Left cardiac atrium (tissue), 4 donors: ENCODE measurements around the gene C1QTNF8. TPM values are rescaled to one million over a fixed set of nuclear protein-coding genes. Genes with fewer than 3 reads are reported as not detected.

Source experiments
- ATAC-seq, 2 donors: fragments of 200-7000 bp; cut with Tn5 transposase; one replicate each; pipeline ENCODE4 v1.9.1; 2020; ENCODE audit warnings: mild to moderate bottlenecking in 2 of 2, moderate library complexity in 2 of 2
- DNase-seq: peaks from one replicate; pipeline ENCODE4 v3.0.0-alpha.2; 2020
- intact Hi-C, 2 donors: fragments of 100-400 bp; cut with DNase I; formaldehyde crosslinking; loops; one replicate each; pipeline versions ENCODE4 v1.14.1 to v1.15.1; 2022 to 2023
- total RNA-seq, 2 donors: library from RNA; stranded (reverse); fragmentation: NEBNext Ultra II Directional; extraction: Animal tissue kit (Norgen Biotek cat#: 25700); gene quantifications; one replicate each; pipeline ENCODE4 v1.2.1, GENCODE V29; 2021
- donor health status: DM: no; HTN: yes; CAD: no.
- donor health status: DM: no; HTN: yes; CAD: no; lungs with severe emphysema.
- donor health status: DM: yes; HTN: yes; CAD: no.
- donor health status: Dilated cardiomyopathy.

C1QTNF8 gene
- total RNA-seq, 2 donors from 2014 or later = not detected

DNA sequence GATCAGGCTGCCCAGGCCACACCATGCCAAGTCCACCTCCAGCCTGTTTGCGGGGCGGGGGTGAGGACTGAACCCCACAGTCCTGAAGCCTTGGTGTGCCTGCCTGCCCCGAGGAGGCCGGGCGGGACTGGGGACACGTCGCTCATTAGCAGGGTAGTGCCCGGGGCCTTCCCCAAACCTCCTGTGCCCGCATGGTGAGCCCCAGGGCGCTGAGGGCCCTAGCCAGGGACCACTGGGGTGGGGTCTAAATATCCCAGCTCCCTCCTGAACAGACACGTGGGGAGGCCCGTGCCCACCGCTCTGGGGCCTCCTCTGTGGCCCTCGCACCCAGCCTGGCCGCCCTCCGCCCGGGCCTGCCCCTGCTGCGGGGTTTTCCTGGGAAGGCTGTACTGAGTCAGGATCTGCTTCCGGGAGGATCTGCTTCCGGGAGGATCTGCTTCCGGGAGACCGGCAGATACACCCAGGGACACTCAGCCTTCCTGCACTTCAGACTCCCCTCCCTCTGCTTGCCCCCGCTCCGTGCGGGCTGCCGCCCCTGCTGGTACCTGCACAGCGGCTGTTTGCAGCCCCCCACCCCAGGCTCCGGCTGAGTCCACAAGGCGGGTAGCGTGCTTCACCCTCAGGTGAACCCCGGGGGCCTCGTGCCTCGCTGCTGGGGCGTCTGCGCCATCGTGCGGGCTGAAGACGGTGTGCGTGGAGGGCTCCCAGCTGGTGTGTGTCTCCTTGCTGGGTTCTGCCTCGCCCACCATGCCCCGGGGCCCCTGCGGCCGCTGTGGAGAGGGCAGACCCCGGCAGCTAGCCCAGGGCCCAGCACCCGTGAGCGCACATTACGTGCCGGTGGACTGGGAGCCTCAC lies 33.3 kb upstream of the C1QTNF8 start:
- DNase-seq (no peak), ATAC-seq (no peak)
- intact Hi-C loops = no loop called here

DNA sequence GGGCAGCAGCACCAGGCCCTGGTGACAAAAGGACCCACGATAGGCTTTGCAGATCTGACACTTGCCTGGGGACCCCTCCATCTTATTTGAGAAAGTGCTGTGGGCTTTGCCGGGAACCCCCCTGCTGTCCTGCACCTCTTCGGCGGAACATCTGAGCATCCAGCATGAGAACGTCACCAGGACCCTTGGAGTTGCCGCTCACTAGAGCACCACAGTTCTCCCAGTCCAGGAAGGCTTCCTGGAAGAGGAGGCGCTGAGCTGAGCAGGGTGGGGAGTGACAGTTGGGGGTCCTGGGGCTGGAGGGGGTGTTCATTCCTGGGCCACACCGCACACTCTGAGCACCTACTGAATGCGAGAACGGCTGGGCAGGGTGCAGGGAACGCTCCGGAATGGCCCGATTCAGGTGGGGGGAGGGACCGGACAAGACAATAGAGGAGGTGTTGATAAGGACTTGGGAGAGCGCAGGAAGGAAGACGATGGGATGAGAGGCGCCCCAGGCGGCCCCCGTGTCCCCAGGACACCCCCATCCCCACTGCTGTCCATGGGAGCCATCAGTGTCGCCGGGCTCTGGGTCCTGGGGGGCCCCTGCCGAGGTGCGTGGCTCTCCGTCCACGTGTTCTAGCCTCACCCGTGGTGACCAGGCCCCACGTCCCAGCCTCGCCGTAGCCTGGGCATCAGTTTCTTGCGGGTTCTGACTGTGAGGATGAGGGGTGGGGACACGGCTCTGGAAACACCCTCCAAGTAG lies 32.1 kb upstream of the C1QTNF8 start:
- DNase-seq (no peak), ATAC-seq (no peak)
- intact Hi-C loops = no loop called here

DNA sequence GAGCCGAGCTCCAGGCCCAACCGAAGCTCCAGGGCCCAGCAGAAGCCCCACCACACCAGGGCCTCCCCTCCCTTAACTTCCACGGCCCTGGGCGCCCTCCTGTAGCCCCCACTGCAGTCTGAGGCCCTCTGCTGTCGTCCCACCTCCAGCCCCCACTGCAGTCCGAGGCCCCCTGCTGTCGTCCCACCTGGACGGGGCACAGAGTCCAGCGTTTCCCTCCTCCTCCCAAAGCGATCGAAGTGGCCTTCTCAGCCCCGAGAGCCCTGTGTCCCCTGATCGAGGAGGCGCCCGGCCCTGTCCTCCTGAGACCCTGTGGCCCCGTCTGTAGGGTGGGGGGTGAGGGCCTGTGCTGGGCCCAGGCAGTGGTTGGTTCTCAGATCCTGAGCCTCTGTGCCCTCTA lies 31.1 kb upstream of the C1QTNF8 start:
- intact Hi-C loops = no loop called here
- no peak for DNase-seq
- ATAC-seq = no peak

DNA sequence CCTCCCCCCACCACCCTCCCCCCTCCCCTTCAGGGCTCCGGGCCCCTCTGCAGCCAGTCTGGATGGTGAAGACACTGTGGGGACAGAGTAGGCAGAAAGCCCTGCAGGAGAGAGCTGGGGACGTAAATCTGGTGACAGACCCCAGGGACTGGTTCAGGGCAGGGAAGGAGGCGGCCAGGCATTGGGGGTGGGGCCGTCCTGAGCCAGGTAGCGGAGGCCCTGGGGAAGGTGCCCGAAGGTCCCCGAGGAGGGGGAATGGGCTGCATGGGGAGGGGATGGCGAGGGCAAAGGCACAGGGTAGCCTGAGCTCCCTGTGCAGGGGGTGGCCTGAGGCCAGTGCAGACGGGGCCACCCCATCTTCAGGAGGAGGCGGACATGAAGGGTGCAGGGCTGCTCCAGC lies 30.5 kb upstream of the C1QTNF8 start:
- ATAC-seq (no peak), DNase-seq (no peak)
- intact Hi-C loops = no loop called here

DNA sequence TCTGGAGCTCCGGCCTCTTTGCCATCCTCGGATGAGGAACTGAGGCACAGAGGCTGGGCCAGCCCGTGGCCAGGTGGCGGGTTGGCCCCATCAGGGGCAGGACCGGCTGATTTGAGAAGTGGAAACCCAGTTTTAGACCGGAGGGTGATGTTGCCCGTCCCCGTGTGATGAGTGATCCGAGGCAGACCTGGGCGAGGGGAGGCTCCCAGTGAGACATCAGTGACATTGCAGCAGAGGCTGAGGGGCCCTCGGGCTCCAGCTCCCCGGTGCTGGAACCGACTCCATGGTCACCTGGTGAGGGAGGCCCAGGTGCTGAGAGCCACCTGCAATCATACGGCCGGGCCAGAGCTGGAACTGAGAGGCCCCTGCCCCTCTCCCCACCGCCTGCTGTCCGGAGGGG lies 30.0 kb upstream of the C1QTNF8 start:
- DNase-seq = no peak
- ATAC-seq = no peak
- intact Hi-C loops = no loop called here

DNA sequence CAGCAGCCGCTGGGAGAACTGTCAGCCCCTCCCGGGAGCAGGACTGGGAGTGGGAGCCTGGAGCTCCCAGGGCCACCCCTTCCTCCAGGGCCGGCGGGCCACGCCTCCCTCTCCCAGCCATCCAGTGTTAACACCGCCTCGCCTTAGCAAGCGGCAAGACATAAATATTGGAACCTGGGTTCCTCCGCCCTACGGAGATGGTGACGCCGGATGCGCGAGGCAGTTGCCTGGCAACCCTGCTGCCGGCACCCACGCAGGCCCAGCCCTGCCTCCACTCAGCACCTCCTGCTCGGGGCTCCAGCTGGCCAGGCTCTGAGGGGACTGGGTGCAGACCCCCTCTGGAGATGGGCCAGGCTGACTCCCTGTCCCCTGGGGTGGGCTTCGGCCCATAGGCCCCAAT lies 29.4 kb upstream of the C1QTNF8 start:
- intact Hi-C loops = no loop called here
- no peak for DNase-seq
- no peak for ATAC-seq

DNA sequence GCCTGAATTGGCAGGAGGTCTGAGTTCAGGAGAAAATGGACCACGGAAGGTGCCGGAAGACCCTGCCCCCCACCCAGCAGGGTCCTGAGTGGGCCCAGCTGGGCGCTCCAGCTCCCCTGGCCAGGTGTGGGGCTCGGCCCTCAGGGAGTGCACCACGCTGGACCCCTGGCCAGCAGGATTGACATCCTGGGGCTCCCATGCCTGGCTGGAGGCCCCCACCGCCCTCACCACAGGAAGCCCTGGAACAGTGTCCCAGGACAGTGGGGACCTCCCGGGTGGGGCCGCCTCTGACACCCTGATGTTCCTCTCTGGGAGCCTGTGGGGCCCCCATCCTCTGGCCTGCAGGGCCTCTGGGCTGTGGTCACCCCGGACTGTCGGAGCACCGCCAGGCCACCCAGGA lies 28.8 kb upstream of the C1QTNF8 start:
- ATAC-seq (no peak), DNase-seq (no peak)
- intact Hi-C loops = no loop called here

DNA sequence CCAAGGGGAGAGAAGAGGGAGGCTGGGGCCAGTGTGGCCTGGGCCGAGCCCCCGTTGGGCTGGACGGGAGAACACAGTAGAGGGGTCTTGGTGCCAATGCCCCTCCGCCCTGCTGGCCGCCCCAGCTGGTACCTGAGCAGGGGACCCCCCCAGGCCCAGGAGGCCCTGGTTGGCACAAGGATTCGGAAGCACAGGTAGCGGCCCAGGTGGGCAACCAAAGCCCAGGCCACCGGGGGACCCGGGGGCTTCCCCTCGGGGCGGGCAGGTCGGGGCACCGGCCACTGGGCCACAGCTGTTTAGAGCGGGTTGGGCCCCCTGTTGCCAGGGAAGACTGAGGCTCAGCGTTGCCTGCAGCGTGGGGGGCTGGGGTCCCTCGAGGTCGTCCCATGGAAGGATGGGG lies 28.2 kb upstream of the C1QTNF8 start:
- no peak for ATAC-seq
- intact Hi-C loops = no loop called here
- no peak for DNase-seq

DNA sequence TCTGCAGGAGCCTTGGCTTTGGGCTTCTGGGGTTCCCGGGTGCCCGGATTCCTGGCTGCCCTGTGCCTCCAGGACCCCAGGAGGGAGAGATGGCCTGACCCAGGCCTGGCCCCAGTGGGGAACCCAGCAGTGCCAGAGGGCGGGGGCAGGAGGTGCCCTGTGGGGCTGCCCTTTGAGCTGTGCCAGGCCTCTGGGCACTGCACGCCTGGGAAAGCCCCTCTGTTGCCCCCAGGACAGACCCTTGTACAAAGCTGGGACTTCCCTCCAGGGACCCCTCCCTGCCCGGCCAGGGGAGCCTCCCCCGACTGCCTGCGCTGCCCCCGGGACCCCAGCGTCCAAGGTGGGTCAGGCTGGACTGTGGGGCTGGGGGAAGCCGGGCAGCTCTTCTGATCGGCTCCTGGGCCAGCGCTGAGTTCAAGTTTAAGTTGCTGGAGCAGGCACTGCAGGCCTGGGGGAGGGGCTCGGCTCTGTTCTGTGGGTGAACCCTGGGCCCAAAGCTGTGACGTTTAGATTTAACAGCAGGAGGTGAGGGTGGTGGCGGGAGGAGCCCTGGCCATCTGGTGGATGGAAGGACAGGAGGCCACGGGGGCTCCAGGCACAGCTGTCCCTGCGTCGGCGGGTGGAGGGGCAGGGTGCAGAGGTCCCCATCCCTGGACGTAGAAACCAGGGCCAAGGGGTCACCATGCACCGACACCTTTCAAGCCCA lies 27.6 kb upstream of the C1QTNF8 start:
- ATAC-seq (no peak), DNase-seq (no peak)
- intact Hi-C loops = no loop called here

DNA sequence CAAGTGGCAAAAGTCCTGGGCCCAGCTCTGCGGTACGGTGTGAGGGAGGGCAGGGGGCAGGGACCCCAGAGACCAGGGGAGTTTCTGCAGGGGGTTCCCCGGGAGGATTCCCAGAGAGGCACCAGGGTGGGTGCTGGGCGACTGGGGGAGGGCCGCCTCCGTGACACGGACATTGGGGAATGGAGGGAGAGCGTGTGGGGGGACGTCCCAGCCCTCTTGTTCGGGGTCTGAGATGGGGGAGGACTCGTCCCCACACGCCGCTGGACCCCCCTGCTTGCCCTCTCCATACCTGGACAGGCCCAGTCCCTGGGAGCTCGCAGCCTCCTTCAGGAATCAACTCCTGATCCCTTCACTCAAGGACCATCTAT lies 26.3 kb upstream of the C1QTNF8 start:
- no peak for ATAC-seq
- intact Hi-C loops = no loop called here
- no peak for DNase-seq

DNA sequence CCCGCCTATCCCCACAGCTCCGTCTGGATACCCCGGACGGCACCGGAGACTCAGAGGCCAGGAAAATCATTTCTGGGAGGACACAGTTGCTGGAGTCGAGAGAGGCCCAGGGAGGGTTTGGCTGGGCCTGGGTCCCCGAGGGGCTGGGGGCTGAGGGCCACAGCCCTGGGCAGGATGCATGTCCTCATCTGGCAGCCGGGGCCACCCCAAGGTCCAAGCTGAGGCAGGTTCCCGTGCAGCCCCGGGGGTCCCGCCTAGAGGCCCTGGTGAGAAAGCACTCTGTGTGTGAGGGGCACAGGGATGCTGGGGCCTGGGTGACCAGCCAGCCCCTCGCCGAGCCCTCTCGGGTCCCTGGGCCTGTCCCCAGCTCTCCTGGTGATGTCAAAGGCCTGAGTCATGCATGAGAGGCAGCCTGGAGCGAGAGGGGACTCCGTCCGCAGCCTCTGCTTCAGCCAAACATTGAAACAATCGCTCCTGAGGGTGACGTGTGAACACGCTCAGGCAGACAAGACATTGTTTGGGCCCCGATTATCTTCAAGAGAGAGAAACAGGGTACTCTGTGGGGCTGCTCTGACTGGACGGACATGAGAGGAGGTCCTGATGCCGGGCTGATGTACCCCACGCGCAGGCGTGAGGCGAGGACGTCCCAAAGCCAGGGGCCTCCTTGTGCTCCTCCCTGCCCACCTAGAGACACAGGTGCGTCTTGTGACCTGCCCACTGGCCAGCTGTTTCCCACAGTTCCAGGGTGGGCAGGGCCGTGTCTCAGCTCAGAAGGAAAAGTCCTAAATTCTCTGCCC lies 25.8 kb upstream of the C1QTNF8 start:
- ATAC-seq (no peak), DNase-seq (no peak)
- intact Hi-C loops = no loop called here

DNA sequence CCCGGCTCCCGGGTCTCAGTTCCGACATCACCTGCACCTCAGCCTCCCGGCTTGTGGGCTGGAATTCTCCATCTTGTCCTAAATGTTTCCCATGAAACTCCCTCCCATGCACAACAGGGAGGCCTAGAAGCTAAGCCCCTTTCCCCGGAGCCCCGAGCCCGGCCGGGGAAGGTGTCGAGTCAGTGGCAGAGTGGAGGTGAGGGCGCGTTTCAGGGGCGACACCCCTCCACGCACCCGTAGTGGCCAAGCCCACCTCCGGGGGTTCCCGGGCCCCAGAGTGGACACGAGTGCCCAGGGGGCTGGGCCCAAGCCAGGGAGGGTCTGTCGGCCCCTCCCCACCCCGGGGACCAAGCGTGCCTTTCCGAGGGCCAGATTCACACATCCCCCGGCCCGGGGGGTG lies 25.0 kb upstream of the C1QTNF8 start:
- intact Hi-C loops = no loop called here
- DNase-seq = no peak
- ATAC-seq = no peak

DNA sequence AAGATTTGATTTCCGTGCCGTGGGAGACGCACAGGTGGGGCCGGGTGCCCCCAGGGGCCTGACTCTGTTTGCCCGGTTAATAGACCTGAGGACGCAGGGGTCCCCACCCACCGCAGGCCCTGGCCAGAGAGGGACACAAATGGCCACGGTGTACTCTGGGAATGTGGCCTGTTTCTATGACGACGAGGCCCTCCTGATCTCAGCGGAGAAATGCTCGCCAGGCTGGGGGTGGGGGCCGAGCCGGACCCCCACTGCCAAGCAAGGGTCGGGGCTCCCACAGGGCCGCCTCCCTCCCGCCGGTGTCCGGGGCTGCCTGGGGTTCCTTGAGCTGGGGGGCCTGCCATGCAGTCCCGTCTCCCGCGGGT lies 24.5 kb upstream of the C1QTNF8 start:
- no peak for DNase-seq
- no peak for ATAC-seq
- intact Hi-C loops = no loop called here

DNA sequence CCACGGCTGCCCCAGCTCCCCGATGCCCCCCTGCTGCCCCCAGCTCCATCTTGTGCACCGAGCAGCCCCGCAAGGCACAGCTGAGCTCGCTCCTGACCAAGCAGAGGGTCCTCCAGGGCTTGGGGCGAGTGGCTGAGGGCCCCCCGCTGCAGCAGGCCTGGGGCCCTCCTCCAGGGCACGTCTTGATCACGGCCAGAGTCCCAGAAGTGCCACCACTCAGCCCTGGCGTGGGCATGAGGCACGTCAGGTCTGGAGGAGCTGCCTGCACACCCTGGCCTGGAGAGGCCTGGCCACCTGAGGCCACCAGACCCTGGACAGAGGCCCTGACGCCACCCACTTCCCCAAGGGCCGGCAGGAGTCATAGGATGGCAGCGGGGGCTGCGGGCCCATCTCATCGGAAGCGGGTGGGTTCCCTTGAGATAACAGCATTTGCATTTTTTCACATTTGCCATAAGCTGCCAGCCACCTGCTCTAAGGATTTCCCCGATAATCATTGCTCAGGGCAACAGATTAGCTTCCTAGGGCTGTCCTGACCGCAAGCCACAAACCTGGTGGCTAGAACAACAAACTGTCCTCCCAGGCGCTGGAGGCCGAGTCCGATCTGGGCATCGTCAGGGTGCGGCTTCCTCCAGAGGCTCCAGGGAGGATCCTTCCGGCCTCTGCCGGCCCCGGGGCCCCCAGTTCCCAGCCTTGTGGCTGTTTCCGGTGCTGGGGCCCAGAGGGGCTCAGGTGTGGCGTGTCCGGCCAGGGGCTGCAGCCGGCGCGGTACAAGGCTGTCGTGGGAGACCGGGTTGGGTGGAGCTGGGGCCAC lies 23.9 kb upstream of the C1QTNF8 start:
- DNase-seq (no peak), ATAC-seq (no peak)
- intact Hi-C loops = loop anchor here in 1 of 2 donors (5.0 kb wide), 1 partner anchor 62 kb away; no protein-coding TSS in a partner anchor

DNA sequence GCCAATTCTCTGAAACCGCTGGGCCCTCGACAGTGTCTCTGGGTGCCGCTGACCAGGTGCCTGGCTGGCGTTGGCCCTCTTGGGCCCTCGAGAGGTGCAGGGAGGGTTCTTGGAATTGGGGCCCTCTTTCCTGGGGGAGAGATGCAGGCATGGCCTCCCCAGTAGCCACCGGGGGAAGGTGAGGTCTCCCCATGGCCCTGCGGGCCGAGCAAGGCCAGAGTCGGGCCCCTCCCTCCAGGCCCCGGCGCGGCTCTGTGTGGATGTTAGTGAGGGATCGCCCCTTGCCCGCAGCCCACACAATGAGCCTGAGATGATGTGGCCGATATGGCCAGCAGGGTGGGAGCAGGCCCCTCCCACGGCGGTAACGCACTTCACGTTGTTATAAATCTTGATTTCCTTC lies 23.1 kb upstream of the C1QTNF8 start:
- ATAC-seq (no peak), DNase-seq (no peak)
- intact Hi-C loops = loop anchor here in 1 of 2 donors (5.0 kb wide), 1 partner anchor 63 kb away; no protein-coding TSS in a partner anchor

DNA sequence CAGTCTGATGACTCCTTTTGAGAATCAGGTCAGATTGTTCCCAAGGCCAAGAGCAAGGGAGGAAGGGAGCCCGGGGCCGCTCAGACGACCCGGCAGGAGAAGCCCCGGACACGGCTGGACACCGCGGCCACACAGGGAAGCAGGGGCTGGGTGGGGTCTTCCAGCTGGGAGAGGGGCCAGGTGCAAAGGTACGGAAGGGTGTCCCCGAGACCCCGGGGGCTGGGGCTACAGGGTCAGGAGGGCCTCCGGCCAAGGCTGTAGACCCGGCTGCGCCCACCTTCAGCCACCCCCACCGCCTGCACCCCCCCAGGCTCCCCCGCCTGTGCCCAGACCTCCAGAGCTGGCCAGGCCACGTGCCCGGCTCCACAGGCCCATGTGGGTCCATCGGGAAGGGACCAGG lies 21.9 kb upstream of the C1QTNF8 start:
- ATAC-seq (no peak), DNase-seq (no peak)
- intact Hi-C loops = loop anchor here in 1 of 2 donors (5.0 kb wide), 1 partner anchor 64 kb away; no protein-coding TSS in a partner anchor

DNA sequence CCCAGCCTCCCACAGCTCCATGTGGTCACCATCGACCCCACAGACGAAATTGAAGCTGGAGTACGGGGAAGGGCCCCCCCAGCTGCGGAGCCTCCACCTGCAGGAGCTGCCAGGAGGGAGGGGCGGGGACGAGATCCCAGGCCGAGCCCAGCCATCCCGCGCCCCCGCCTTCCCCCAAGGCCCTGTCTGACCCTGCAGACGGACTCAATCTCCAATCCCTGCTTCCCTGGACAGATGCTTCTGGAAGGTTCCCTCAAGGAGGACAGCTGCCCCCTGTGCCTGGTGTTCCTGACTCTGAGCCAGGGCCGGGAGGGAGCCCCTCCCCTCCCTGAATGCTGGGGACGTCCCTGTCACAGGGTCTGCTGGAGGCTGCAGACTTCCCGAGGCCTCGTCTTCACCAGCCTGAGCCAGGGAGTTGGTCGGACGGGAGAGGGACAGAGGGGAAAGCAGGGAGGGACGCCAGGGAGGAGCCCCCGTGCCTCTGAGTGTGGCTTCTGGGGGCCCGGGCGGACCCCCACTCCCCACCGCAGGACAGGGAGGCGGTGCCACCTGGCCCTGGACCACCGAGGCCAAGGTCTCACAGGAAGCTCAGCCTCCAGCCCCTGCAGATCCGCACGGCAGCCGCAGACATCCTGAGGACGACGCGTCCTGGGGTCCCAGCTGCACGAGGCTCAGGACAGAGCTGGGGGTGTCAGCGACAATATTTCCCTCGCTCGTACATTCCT lies 21.3 kb upstream of the C1QTNF8 start:
- intact Hi-C loops = loop anchor here in 1 of 2 donors (5.0 kb wide), 1 partner anchor 65 kb away; no protein-coding TSS in a partner anchor
- ATAC-seq (no peak), DNase-seq (no peak)

DNA sequence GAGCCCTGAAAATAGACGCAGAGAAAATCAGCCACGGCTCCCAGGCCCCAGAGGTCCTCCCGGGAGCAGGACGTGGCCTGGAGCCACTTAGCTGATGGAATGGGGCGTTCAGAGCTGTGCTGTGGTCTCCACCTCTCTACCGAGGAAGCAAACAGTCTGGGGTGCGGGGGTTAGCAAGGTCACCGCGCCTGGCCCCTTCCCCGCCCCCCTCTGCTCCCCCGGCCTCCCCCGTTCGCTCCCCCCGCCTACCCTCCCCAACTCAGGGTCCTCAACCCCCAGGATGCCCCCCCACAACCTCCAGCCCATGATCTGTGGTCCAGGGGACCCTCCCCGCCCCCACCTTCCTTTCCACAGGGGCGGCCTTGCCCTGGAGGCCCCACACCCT lies 20.6 kb upstream of the C1QTNF8 start:
- intact Hi-C loops = loop anchor here in 1 of 2 donors (5.0 kb wide), 1 partner anchor 66 kb away; no protein-coding TSS in a partner anchor

More for the DNA sequence above, 20.6 kb upstream of the C1QTNF8 start:
- DNase-seq (no peak), ATAC-seq (no peak)
